Stimulated activated CD4-positive, alpha-beta T cell treated with anti-CD3 and anti-CD28 coated beads, Interleukin-1b, Interleukin-23, amount 100 ng/mL, for 4 hours (primary cell): ENCODE results near the gene COL20A1.

Experiments
- DNase-seq, 2 donors: peaks; one replicate each; pipeline ENCODE4 v3.0.0-alpha.2; 2020; ENCODE audit warnings: low read depth in 2 of 2

The COL20A1 gene

GRCh38 chr20:63261060-63261794 lies 31.8 kb upstream of the COL20A1 start:
- DNase-seq = no peak

- no peak for DNase-seq
Measured at GRCh38 chr20:63261795-63262528, 31.0 kb upstream of the COL20A1 start.

DNA sequence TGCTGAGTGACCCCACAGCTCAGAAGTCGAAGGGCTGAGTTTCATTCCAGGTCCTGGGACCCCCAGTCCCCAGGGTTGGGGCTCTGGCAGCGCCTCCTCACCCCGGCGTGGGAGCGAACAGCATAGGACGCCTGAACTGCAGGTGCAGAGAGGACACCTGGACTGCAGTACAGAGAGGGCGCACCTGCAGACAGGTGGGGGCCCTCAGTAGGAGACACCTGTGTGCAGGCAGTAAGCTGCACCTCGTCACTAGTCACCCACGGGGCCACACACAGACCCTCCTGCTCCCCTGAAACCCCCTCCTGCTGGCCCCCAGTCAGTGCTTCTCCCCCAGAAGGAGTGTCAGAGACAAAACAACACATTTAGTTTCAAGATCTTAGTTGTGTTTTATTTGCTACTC lies 30.1 kb upstream of the COL20A1 start:
- DNase-seq = no peak

- no peak for DNase-seq
Measured at GRCh38 chr20:63264000-63264399, 29.0 kb upstream of the COL20A1 start.

DNA sequence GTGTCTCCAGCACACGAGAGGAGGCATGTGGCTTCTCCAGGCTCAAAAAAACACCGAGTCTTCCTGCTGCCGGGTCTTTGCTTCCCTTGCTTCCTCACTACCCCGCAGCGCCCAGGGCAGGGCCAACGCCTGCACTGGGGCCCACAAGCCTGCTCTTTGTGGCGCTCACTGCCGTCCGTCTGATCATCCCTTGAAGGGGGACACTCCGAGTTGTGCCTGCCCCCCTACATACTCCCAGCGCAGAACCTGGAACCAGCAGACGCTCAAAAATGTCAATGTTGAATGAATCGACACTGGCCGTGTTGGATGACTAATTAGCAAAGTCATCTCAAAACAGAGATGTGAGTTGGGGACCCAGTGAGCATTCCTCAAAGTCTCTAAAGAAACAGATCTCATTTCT lies 28.5 kb upstream of the COL20A1 start:
- no peak for DNase-seq

DNA sequence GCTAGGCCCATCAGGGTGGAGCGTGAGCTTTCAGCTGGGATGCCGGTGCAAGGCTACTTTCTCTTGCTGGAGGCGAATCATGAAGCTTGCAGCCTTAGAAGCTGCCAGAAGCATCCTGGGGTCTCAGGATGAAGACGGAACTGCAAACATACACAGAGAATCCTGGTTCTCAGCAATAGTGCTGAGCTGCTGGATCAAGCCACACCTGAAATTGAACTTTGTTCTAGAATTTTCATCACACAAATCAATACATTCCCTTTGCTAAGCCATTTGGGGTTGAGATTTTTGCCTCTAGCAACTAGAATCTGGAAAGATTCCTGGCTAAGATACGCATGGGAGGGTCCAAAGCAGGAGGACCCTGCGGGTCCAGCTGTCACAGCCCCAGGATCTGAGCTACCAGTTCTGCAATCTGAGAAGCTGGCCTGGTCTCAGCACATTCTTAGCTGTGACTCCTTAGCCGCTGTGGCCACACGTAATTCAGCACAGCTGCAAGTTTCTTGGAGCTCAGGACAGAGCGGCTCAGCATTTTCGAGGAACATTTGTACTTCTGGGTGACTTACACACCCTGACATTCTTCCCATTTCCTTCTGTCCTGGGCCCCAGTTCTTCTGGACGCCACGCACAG lies 27.0 kb upstream of the COL20A1 start:
- DNase-seq = no peak

GRCh38 chr20:63267691-63268090 lies 25.3 kb upstream of the COL20A1 start:
- DNase-seq = no peak

DNA sequence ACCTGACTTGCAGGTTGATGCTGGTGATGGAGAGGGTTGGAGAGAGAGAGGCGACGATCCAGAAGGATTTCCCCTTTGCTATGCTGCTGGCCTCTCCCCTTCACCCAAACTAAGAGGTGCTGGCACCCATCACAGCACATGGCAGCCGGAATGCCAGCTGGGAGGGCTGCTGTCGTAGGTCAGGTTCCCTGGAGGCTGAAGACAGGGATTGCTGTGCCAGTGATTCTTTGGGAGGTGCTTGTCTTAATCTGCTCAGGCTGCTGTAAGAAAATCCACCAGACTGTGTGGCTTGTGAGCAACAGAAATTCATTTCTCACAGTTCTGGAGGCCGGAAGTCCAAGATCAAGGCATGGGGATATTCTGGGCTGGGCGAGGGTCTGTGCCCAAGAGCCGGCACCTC lies 24.7 kb upstream of the COL20A1 start:
- no peak for DNase-seq

DNA sequence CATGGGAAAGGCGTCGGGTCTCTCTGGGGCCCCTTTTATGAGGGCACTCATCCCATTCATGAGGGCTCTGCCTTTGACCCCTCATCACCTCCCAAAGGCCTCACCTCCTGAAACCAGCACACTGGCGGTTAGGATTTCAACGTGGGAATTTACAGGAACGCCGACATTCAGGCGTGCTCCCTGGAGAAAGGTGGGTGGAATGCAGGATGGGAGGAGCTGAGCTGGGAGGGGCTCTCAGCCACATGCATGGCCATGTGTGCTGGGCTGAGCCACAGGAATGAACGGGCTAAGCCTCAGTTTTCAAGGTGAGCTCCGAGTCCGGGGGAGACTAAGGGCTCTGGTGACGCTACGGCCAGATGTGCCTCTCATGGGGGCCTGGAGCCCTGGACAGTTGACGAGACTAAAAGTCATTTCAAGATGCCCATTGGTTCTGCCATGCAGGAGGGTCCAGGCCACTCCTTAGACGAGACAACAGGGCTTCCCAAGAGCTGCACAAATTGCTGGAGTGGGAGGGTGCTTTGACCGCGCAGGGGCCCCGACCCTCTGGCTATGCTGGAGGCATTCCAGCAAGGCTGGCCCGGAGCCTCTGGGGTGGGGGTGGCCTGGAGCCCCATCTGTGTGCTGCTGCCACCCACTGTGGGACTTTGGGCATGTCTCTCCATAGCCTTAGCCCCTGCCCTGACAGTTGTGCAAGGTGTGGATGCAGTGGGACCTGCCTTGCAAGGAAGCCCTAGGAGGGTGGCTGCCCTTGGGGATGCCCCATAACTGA lies 24.1 kb upstream of the COL20A1 start:
- no peak for DNase-seq

- DNase-seq = no peak
Measured at GRCh38 chr20:63269724-63270123, 23.3 kb upstream of the COL20A1 start.

GRCh38 chr20:63270606-63271325 lies 22.2 kb upstream of the COL20A1 start:
- DNase-seq = no peak

DNA sequence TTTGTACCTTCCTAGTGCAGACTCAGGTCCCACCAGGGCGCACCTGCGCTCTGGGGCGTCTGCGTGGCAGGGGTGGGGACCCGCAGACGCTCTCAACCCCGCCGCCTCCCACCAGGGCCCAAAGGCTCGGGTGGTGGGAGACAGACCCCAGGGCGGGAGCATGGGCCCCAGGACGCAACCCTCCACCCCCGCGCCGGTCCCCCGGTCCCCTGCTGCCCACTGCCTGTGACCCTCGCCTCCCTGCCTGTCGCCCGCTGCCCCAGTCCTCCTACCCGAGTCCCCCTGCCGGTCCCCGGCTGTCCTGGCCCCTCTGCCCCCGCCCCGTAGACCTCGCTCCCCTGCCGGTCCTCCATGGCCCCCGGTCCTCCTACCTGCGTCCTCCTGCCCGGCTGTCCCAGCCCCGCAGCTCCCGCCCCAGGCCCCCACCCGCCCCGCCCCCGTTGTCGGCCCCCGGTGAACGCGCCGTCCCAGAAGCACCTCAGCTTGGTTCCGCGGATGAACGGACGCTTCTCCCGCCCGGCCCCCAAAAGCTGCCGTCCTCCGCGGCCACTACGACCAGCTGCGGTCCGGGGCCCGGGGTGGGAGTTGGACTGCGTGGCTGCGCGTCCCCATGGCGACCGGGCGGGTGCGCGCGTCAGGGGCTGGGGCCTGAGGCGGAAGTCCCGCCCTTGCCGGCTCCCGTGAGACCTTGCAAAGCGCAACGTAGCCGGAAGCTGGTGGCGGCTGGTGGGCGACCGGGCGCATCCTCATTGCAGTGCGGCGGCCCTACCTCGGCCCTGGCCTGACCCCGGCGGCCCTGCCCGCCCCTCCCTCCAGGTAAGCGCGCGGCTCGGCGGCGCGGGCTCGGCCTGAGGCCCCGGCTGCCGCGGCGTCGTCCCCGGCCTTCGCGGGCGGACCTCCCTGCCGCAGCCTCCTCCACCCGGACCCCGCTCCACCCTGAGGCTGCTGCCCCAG lies 20.6 kb upstream of the COL20A1 start, which contains the start of gene ARFGAP1:
Gene ARFGAP1, plus strand, starts transcription at position 709 of the 954 bp plus-strand sequence. CDS start 2,768 bp downstream, outside the sequence.
- DNase-seq = peak; percentile 77 to 85

DNA sequence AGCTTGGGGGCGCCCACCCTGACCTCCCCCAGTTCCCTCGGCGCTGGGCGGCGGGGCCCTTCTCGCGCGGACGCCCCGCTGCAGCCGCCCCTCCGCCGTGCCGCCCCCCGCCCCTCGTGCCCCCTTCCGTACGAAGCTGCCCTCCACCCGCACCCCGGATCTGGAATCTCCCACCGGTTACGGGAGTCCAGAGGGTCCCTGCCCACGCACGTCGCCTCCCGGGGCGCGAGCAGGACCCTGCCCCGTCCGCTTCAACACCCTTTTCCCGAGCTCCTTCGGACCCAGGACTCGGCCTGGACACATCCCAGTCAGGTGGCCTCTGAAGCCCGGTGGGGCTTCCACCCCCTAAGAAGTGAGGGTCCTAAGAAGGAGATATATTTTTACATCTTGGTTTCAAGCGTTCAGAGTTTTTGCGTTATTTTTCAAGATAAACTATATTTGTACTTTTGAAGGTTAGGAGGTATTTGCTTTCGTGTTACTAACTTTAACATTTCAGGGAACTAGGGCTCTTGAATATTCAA lies 19.9 kb upstream of the COL20A1 start:
- no peak for DNase-seq

GRCh38 chr20:63273635-63274380 lies 19.2 kb upstream of the COL20A1 start:
- DNase-seq = no peak

DNA sequence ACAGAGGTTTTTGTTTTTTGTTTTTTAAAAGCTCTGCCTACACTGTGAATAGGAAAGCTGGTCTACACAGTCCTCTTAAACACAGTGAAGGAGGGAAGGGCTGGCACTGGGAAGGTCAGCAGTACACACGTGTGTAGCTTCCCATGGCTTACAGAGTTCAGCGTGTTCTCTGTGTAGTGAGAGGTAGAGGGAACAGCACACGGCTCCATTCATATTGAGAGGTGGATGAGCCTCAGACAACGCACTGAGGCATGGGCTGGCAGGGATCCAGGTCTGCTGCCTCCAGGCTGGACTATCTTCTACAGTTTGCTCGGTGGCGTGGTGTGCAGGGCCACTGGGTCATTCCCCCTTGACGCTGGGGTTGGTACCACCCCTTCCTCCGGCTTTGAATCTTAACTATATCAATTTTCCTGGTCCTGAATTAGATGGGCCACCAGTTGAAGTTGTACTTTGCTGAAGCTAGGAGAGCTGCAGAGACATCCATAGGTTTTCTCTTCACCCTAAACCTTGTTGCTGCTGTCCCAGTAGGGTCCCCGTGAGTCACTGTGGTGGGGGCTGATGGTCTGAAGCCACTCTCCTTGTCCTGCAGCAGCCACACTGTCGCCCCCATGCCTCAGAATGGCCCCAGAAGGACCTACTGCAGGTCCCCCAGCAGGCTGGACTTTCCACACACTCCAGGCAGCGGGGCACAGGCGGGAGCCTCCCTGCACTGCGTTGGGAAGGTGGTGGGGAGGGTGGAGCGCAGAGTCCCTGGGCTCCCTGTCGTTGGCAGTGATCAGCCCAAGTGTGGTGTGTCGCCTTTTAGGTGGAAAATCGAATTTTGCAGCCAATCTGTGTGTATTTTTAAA lies 18.4 kb upstream of the COL20A1 start:
- DNase-seq = no peak

DNA sequence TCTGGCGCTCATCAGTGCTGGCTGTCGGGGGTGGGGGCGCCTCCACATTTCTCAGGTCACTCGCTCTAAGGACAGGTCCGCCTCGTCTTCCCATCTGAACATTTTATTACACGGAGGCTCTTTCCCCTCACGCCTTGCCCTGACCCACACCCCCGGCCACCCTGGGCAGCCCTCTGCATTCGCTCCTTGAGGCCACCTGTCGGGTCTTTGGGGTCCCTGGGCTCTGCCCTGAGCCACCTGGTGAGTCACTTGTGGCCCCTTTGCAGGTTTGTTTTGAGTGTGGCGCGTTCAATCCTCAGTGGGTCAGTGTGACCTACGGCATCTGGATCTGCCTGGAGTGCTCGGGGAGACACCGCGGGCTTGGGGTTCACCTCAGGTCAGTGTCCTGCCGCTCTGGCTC lies 17.2 kb upstream of the COL20A1 start:
- no peak for DNase-seq

GRCh38 chr20:63276956-63277355 lies 16.0 kb upstream of the COL20A1 start:
- no peak for DNase-seq
